GM18499 (cell line): ENCODE measurements around the gene AGXT2.

ENCODE experiments used
- ATAC-seq: cut with Tn5 transposase; IDR thresholded peaks from one replicate; pipeline ENCODE4 v1.9.1; 2021; ENCODE audit warnings: moderate number of reproducible peaks; ENCODE audit not compliant: insufficient read depth, unreplicated experiment

Gene AGXT2

GRCh38 chr5:35047785-35048404 is at the start of gene AGXT2:
AGXT2 (minus strand) TSS chr5:35047949; CDS start chr5:35047892, 57 bp downstream.
- ATAC-seq: no peak

GRCh38 chr5:35096932-35097331 is 49.2 kb upstream of the AGXT2 start:
- no peak for ATAC-seq

- no peak for ATAC-seq
Measured at GRCh38 chr5:35096216-35096615, 48.5 kb upstream of the AGXT2 start.

- no peak for ATAC-seq
Measured at GRCh38 chr5:35095366-35095765, 47.6 kb upstream of the AGXT2 start.

GRCh38 chr5:35094948-35095347 is 47.2 kb upstream of the AGXT2 start:
- ATAC-seq: no peak

GRCh38 chr5:35092703-35093102 is 45.0 kb upstream of the AGXT2 start:
- ATAC-seq: no peak

GRCh38 chr5:35091704-35092103 is 44.0 kb upstream of the AGXT2 start:
- no peak for ATAC-seq

- ATAC-seq: no peak
Measured at GRCh38 chr5:35089334-35090314, 41.9 kb upstream of the AGXT2 start.

GRCh38 chr5:35087991-35088390 is 40.2 kb upstream of the AGXT2 start:
- no peak for ATAC-seq

- ATAC-seq: no peak
Measured at GRCh38 chr5:35083150-35083549, 35.4 kb upstream of the AGXT2 start.

GRCh38 chr5:35082530-35082929 is 34.8 kb upstream of the AGXT2 start:
- no peak for ATAC-seq

- ATAC-seq: no peak
Measured at GRCh38 chr5:35081134-35081533, 33.4 kb upstream of the AGXT2 start.

GRCh38 chr5:35073160-35073559 is 25.4 kb upstream of the AGXT2 start:
- ATAC-seq: no peak

- no peak for ATAC-seq
Measured at GRCh38 chr5:35069188-35069587, 21.4 kb upstream of the AGXT2 start.

GRCh38 chr5:35067985-35068384 is 20.2 kb upstream of the AGXT2 start:
- no peak for ATAC-seq

- ATAC-seq: no peak
Measured at GRCh38 chr5:35066260-35066795, 18.6 kb upstream of the AGXT2 start.

- no peak for ATAC-seq
Measured at GRCh38 chr5:35063414-35063813, 15.7 kb upstream of the AGXT2 start.

GRCh38 chr5:35061211-35061770 is 13.5 kb upstream of the AGXT2 start:
- ATAC-seq: no peak

GRCh38 chr5:35060236-35060635 is 12.5 kb upstream of the AGXT2 start:
- no peak for ATAC-seq

GRCh38 chr5:35059251-35059650 is 11.5 kb upstream of the AGXT2 start:
- ATAC-seq: no peak

- peak; percentile 76 for ATAC-seq
Measured at GRCh38 chr5:35058374-35058788, 10.6 kb upstream of the AGXT2 start.
